HG03520 (cell line): ENCODE data around the gene PRR3.
"Not testable (repeated sequence)": the region's sequence is repeated elsewhere in the genome, so short reads cannot be mapped to it uniquely, and the experiment has no call there.

ENCODE experiments used
- ATAC-seq: cut with Tn5 transposase; IDR thresholded peaks from one replicate; pipeline ENCODE4 v1.9.1; 2021; ENCODE audit warnings: mild to moderate bottlenecking, moderate library complexity; ENCODE audit not compliant: unreplicated experiment

PRR3 gene

DNA sequence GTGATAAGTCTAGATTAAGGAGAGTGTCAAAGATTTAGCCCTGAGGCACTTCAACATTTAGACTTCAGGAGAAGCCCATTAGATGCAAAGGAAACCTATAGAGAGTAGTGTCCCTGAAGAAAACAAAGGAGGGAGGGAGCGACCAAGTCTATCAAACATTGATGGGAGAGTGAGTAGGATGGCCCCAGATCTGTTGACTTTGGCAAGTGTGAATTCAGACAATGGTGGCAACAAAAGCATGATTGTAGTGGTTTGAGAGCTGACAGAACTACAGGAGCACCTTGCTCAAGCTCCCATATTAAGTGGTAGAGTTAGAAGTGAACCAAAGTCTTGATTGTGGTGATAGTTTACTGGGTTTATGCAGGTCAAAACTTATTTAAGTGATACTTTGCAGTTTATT is 13.2 kb downstream of the PRR3 start:
- no peak for ATAC-seq

DNA sequence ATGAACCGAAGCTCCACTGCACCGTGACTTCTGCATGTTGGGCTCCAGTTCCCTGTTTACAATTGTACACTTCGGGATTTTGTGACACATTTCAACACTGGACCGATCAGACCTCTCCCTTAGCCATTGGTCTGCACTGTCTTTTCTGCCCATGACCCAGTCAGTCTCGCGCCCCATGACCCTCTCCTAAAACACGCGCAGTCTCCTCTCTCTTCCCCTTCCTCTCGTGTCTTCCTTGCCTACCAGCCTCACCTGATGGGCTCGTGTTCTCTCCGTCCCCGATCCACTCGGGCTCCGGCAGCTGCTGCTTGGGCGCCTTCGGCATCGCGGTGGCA is 13.6 kb downstream of the PRR3 start:
- peak; percentile 16 for ATAC-seq

DNA sequence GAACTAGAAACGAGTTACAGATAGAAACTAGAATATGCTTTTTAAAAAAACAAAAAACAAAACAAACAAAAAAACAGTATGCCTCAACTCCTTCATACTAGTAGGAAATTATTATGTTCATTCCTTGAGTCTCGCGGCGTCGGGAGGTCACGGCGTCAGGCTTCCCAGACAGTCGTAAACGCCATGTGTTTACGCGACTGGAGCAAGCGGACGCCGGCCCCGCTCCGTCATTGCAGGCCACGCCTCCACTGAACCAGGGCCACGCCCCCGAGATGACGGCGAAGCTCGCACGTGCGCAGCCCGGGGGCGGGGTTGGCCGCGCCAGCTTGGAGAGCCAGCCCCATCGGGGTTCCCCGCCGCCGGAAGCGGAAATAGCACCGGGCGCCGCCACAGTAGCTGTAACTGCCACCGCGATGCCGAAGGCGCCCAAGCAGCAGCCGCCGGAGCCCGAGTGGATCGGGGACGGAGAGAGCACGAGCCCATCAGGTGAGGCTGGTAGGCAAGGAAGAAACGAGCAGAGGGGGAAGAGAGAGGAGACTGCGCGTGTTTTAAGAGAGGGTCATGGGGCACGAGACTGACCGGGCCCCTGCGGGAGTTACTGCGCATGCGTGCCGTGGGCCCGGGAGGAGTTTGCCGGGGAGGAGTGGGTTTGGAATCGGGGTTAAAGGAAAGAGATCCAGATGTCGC is 14.1 kb downstream of the PRR3 start, which contains the start of gene ABCF1:
Gene ABCF1 (plus strand): TSS at position 368 of the 687 bp plus-strand sequence. CDS start 46 bp downstream, at position 414.
- peak; percentile 90 for ATAC-seq

DNA sequence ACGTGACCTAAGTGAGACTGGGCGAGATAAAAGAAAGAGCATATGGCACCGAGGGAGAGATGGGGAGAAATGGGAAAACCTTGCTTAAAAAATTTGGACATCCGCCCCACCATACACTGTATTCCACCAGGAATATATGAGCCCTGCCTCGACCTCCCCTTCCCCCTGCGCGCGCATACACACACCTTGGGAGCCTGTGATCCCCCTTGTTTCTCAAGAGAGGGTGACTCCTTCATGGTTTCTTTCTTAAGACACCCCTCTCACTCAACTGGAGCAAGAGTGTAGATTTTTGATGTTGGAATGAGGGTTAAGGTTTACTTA is 14.6 kb downstream of the PRR3 start:
- no peak for ATAC-seq

DNA sequence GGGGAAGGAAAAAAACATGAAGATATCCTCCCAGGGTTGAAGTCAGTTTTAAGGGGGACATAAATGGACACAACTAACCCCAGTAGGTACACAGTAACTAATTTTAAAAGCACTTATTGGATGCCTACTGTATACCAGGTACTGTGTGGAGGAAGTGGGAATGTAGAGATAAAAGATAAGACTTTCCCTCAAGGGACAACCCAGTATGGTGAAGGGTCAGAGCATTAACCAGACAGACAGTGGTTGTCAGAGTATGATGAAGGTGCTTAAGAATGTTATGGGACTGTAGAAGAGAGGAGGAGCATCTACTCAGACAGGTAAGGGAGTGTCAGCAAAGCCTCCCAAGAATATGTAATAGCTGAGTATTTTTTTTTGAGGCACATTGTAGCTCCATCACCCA is 15.1 kb downstream of the PRR3 start:
- no peak for ATAC-seq

DNA sequence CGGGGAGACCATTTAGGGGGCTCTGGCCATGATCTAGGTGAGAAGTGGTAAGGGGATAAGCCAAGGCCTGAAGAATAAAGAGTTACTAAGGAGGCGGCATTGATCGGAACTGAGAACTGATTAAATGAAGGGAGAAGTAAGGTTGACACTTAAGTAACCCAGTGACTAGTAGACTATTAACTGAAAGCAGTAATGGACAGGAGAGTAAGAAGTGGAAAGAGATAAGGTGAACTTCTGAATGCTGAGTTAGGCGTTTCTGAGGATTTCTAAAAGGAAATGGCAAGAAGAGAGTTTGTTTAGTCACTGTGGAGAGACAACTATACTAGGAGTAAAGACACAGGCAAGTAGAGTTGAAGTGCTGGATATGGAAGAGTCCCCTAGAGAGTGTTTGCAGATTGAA is 16.0 kb downstream of the PRR3 start:
- no peak for ATAC-seq

DNA sequence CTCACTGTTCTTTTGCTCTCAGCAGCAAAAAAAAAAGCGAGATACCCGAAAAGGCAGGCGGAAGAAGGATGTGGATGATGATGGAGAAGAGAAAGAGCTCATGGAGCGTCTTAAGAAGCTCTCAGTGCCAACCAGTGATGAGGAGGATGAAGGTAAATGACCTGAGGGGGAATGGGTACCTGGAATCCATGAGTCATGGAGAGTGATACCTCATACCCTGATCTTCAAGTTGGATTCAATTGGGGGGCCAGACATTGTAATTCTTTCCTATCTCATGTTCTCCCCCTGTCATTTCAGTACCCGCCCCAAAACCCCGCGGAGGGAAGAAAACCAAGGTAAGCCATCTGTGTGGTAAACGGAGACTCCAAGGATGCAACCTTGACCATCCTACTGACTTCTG is 21.0 kb downstream of the PRR3 start:
- ATAC-seq = no peak

DNA sequence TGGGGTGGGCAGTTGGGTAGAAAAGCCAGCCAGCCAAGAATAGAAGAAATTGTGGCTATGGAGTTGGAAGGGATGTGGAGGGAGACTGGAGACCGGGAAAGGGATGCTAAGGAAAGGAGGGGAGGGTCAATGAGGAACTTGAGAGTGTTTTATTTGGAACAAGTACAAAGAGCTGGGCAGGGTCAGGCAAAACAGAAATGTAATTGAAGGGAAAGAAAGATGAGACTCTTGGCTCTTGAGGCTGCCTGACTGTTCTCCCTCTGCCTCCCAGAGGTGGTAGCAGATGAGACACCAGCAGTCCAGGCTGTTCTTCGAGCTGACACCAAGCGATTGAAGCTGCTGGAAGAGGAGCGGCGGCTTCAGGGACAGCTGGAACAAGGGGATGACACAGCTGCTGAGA is 26.8 kb downstream of the PRR3 start:
- ATAC-seq = no peak

DNA sequence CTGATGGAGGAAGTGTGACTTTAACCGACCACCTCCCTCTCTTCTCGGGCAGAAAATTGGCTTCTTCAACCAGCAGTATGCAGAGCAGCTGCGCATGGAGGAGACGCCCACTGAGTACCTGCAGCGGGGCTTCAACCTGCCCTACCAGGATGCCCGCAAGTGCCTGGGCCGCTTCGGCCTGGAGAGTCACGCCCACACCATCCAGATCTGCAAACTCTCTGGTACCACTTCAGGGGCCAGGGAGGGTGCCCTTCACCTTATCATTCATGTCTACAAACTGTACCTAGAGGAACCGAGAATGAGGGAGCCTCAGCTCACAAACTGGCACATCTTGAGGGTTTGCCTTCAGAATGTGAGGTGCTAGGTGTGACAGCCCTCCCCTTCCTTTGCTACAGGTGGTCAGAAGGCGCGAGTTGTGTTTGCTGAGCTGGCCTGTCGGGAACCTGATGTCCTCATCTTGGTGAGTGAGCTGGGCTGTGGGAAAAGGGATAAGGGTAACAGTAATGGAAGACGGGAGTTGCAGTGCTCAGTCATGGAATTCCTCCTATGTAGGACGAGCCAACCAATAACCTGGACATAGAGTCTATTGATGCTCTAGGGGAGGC is 32.8 kb downstream of the PRR3 start:
- ATAC-seq = no peak

DNA sequence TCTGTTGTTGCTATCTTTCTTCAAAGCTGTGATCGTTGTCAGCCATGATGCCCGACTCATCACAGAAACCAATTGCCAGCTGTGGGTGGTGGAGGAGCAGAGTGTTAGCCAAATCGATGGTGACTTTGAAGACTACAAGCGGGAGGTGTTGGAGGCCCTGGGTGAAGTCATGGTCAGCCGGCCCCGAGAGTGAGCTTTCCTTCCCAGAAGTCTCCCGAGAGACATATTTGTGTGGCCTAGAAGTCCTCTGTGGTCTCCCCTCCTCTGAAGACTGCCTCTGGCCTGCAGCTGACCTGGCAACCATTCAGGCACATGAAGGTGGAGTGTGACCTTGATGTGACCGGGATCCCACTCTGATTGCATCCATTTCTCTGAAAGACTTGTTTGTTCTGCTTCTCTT is 33.4 kb downstream of the PRR3 start:
- no peak for ATAC-seq

DNA sequence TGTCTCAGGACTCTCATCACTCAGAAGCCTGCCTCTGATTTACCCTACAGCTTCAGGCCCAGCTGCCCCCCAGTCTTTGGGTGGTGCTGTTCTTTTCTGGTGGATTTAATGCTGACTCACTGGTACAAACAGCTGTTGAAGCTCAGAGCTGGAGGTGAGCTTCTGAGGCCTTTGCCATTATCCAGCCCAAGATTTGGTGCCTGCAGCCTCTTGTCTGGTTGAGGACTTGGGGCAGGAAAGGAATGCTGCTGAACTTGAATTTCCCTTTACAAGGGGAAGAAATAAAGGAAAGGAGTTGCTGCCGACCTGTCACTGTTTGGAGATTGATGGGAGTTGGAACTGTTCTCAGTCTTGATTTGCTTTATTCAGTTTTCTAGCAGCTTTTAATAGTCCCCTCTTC is 33.9 kb downstream of the PRR3 start:
- no peak for ATAC-seq

DNA sequence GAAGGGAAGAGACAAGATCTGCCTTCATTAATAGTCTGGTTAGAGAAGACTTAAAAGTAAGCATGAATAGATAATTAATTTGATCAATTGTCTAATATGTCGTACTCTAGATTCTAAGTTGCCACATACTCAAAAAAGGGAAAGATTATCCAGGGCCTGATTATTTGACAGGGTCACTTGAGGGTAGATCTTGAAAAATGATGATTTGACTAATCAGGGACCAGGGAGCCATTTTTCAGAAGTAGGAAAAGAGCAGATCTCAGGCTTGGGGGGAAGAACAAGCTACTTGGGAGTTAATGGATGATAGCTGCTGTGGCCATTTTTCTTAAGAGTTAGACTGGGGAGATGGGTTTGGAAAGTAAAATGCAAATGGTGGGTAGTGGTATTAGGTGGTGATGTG is 35.2 kb downstream of the PRR3 start:
- ATAC-seq = no peak

DNA sequence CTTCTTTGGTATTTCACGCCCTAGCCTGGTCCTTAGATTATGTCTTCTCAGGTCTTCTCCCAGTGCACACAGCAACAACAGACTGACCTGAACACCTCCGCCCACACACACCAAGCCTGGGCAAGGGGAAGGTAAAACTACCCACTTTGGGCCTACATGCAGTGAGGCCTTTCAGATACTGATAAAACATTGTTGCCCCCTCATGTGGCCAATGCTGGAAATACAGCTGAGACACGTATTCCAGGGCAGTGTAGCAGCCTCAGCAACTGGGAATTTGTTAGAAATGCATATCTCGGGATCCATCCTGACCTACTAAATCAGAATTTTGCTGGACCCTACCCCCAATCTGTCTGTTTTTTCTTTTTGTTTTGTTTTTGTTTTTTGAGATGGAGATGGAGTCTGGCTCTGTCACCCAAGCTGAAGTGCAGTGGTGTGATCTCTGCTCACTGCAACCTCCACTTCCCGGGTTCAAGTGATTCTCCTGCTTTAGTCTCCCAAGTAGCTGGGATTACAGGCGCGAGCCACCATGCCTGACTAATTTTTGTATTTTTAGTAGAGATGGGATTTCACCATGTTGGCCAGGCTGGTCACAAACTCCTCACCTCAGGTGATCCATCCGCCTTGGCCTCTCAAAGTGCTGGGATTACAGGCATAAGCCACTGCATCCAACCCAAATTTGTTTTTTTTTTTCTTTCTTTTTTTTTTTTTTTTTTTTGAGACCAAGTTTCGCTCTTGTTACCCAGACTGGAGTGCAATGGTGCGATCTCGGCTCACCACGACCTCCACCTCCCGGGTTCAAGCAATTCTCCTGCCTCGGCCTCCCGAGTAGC is 40.4 kb downstream of the PRR3 start:
- not testable (repeated sequence) for ATAC-seq

DNA sequence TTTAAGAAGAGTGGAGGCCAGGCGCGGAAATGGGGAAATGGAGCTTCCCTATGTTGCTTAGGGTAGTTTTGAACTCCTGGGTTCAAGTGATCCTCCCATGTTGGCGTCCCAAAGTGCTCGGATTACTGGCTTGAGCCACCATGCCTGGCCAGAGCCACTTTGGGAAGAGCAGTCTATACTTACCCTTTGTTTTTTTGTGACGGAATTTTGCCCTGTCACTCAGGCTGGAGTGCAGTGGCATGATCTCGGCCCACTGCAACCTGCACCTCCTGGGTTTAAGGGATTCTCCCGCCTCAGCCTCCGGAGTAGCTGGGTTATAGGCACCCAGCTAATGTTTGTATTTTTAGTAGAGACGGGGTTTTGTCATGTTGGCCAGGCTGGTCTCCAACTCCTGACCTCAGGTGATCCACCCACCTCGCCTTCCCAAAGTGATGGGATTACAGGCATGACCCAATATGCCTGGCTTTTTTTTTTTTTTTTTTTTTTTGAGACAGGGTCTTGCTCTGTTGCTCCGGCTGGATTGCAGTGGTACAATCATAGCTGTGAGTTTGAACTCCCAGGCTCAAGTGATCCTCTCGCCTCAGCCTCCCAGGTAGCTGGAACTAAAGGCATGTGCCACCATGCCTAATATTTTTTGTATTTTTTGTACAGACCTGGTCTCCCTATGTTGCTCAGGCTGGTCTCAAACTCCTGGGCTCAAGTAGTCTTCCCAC is 42.0 kb downstream of the PRR3 start:
- no peak for ATAC-seq

DNA sequence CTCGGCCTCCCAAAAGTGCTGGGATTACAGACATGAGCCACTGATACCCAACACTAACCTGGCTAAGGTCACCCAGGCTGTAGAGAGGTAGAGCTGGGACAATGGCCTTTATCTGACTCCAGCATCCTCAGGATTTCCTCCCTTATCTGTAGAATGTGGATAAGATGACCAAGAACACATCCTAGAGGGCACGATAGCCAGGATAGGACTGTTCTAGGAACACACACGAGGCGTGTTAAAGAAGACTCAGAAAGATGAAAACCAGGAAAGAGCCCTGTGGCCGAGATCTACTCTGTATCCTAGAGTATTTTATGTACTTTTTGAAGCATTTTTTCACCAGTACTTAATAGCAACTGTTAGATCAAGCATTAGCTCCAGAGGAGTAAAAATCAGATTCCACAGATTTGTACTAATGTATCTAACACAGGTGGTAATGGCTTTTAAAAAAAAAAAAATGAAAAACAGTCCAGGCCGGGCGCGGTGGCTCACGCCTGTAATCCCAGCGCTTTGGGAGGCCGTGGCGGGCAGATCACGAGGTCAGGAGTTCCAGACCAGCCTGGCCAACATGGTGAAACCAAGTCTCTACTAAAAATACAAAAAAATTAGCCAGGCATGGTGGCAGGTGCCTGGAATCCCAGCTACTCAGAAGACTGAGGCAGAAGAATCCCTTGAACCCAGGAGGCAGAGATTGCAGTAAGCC is 42.7 kb downstream of the PRR3 start:
- no peak for ATAC-seq

DNA sequence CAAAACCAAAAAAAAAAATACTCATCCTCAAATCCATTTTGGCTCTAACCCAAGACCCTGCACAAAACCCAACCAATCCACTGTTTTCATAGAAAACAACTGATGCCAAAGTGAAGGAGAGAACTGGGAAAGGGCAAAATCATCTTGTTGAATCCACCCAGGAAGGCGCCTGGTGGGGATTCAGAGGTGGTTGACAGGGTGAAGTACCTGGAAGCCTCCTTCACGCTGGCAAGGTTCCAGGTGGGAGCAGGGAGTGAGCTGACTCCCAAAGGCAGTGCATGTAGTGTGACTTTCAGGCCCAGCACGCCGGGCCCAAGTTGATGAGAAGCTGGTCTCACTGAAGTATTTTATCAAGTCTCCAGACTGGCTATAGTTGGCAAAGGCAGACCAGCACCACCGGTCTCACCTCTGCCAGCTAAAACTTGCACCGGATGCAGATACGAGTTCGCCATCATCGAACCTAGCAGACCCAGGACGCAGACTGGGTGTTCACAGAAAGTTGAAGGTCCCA is 43.4 kb downstream of the PRR3 start:
- no peak for ATAC-seq

DNA sequence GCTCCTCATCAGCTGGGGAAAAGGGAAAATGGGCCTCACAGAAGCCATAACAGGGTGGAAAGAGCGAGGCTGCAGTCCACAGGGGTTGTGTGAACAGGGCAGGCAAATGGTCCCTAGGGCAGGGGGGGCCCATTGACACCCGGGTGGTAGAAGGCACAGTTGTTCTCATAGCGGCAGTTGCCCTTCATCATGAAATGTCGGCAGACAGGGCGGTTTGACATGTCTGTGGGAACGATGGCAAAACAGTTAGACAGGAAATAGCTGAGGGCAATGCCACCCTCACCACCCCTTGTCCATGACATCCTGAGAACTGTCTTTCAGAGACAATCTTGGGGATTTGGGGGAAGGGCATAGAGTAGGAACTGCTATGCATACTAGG is 44.3 kb downstream of the PRR3 start:
- ATAC-seq = no peak

DNA sequence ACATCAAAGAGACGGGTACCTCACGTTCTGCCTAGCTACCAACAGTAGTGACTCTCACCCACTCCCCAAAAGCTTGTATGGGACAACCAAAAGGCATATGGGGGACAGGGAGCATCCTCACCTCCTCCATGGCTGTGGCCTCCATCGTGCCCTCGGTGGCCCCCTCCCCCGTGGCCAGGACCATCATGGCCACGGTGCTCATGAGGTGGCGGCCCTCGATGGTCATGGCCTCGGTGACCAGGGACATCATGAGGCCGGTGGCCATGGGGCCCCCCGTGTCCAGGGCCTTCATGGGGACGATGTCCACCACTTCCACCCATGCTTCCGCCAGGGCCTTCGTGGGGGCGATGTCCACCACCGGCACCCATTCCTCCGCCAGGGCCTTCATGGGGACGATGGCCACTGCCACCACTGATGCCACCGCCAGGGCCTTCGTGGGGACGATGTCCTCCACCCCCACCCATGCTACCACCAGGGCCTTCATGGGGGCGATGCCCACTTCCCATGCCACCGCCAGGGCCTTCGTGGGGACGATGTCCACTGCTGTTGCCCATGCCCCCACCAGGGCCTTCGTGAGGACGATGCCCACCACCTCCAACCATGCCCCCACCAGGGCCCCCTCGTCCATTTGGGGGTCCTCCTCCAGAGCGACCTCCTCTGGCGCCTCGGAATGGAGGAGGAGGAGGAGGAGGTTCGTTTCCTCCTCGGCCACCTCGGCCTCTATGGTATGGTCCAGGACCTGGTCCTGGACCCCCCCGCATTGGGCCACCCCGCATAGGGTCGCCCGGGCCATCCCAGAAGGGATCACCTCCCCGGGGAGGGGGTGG is 44.9 kb downstream of the PRR3 start:
- ATAC-seq = no peak

DNA sequence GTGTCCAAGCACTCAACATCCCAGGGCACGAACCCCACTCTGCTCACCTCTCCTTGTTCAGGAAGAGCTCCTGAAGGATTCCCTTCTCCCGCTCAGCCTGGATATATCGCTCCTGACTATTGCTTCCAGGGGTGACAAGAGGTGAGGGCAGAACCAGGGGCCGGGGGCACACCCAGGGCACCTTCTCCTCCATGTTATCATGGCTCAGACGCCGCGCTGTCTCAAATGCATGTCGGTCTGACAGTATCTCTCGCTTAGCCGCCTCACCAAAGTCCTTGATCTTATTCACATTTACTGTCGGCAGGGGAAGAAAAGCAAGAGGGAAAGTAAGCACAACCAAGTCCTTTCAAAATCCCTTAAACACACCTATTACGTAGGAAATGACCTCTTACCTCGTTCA is 46.9 kb downstream of the PRR3 start:
- ATAC-seq = no peak

DNA sequence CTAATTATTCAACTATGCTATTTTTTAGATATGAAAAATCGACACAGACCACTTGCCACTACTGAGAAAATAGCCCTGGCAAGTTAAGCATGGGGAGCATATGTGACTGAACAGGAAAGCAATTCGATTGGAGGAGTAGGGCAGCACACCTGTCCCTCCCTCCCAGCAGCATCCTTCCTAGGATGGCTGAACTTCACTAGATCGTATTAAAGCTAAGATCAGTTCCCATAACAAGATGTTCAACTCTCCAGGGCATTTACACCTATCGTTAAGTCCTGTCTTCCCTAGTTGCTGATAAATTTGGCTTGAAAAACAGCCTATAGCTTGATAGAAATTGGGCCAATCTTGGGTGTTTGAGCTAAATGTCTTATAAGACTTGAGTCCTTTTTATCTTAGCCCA is 53.0 kb downstream of the PRR3 start:
- no peak for ATAC-seq
